ENCODE results near the gene NNAT. TPM values are rescaled to one million over a fixed set of nuclear protein-coding genes. Genes with fewer than 3 reads are reported as not detected.
A peak's percentile ranks its signal among the peaks of the same experiment; 100 is the strongest.
"Not testable (repeated sequence)": the region's sequence is repeated elsewhere in the genome, so short reads cannot be mapped to it uniquely, and the experiment has no call there.

Gene NNAT, protein sequence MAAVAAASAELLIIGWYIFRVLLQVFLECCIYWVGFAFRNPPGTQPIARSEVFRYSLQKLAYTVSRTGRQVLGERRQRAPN
- not detected for total RNA-seq

DNA sequence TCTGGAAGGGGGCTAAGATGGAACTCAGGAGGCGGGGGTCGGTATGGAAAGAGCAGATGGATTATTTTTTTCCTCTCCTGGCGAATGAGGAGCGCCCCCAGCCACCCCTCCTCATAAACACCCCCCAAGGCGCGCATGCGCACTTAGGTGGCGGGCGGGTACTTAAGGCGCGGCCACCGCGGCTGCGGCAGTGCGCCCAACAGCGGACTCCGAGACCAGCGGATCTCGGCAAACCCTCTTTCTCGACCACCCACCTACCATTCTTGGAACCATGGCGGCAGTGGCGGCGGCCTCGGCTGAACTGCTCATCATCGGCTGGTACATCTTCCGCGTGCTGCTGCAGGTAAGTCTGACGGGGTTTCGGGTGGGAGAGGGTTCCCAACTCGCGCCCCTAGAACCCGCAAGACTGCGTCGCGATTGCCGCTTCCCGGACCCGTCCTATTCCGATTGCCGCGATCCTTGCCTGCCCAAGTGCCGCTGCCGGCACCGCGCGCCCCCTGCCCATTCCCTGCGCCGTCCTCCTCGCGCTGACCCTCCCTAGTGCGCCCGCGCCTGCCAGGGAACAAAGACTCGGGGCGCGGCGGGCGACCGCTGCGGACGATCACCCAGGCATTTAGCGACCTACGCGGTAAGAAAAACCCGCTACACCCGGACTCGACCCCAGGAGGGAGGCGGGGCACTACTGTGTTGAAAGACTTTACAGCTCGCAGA, at the start of gene NNAT:
Gene NNAT, plus strand, starts transcription at position 190 of the 711 bp plus-strand sequence. Its CDS starts 82 bp downstream, at position 272.
- peak in 1 of 2 donors; percentile 58 for DNase-seq (ENCODE audit: low spot score in 2 of 2)
- no peaks in the 10 kb centered on the region for H3K27me3 ChIP-seq
- TF ChIP-seq, protein P1, sequence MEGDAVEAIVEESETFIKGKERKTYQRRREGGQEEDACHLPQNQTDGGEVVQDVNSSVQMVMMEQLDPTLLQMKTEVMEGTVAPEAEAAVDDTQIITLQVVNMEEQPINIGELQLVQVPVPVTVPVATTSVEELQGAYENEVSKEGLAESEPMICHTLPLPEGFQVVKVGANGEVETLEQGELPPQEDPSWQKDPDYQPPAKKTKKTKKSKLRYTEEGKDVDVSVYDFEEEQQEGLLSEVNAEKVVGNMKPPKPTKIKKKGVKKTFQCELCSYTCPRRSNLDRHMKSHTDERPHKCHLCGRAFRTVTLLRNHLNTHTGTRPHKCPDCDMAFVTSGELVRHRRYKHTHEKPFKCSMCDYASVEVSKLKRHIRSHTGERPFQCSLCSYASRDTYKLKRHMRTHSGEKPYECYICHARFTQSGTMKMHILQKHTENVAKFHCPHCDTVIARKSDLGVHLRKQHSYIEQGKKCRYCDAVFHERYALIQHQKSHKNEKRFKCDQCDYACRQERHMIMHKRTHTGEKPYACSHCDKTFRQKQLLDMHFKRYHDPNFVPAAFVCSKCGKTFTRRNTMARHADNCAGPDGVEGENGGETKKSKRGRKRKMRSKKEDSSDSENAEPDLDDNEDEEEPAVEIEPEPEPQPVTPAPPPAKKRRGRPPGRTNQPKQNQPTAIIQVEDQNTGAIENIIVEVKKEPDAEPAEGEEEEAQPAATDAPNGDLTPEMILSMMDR (IDR thresholded peaks at IDR 0.05): no peak
- H3K9me3 ChIP-seq: no peaks in the 10 kb centered on the region
- H3K4me3 ChIP-seq: peak within 1 kb of the TSS in 1 of 2 donors; percentile 45
- H3K4me1 ChIP-seq: peaks cover 0 to 6% of the 10 kb centered on the region in 2 donors
- peaks cover 12 to 14% of the 10 kb centered on the region in 2 donors for H3K36me3 ChIP-seq
- H3K27ac ChIP-seq: no peak within 1 kb of the TSS
- intact Hi-C loops (cut with DNase I): no loop called here

DNA sequence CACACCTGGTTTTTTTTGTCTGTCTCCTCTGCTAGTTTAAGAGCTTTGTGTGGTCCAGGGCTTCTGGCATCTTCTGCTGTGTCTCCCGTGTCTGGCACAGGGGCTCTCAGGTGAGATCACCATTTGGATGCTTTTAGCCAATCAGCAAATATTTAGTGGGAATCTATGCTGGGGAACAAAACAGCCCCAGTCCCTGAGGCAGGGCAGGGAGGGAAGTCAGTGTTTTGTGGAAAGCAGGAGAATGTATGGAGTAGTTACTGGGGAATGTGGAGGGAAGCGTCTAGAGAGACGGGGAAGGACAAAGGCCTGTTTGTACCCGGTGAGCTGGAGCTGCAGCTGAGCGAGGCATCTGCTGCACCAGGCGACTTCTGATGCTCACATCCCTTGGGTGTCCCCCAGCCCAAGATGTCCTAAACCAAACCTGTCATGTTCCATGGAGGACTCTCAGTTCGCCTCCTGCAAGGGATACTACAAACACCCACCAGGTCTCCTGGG, 49.3 kb upstream of the NNAT start:
- DNase-seq (ENCODE audit: low spot score in 2 of 2): peak in 1 of 2 donors; percentile 27
- Histone ChIP-seq H3K27me3 (no peaks in the 10 kb centered on the region), H3K36me3 (no peaks in the 10 kb centered on the region), H3K9me3 (no peaks in the 10 kb centered on the region), H3K4me3 (no peak overlapping the region), H3K27ac (no peak overlapping the region), H3K4me1 (no peaks in the 10 kb centered on the region)
- intact Hi-C loops (cut with DNase I): no loop called here
- TF ChIP-seq, protein P1 (IDR thresholded peaks at IDR 0.05): no peak

DNA sequence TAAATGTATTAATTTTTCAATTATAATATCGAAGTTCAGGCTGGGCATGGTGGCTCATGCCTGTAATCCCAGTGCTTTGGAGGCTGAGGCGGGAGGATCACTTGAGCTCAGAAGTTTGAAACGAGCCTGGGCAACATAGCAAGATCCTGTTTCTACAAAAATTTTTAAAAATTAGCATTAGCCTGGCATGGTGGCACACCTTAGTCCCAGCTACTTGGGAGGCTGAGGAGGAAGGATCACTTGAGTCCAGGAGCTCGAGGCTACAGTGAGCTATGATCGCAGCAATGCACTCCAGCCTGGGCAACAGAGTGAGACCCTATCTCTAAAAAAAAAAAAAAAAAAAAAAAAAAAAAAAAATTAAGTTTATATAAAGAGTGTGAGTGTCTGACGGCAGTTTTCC, 48.6 kb upstream of the NNAT start:
- H3K4me3 ChIP-seq; H3K4me1 ChIP-seq; intact Hi-C loops (cut with DNase I); H3K27me3 ChIP-seq; H3K9me3 ChIP-seq; H3K36me3 ChIP-seq; H3K27ac ChIP-seq: not testable (repeated sequence)
- peak in 1 of 2 donors; percentile 1 for DNase-seq (ENCODE audit: low spot score in 2 of 2)

DNA sequence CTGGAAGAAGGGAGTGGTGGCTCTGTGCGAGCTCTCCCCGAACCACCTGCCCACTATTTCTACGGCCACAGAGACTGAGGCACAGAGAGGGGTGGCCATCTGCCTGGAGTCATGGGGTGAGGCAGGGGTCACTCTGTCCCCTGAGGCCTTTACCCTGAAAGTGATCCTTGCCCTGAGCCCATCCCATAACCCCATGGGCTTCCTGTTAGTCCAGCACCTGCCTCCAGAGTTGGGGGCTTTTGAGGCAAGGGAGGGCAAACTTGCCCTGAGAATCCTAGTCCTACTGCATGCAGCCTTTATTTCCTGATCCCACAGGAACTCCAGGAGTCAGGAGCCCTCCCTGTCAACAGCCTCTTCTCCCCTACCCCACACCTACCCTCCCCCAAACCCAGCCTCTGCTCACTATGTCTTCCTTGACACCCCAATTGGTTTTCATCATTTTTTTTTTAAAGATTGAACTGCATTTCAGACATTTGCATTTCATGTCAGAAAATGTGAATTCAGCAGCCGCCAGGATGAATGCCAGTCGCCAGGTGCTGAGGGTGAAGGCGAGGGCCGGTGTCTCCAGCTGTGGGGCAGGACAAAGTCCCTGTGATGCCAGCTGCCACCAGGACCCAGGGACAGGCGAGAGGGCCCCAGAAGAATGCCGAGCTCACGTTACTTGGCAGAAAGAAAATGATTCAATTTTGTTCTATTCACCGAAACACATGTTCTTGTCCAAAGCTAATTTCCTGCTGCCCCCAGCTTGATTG, 47.6 kb upstream of the NNAT start:
- no peaks in the 10 kb centered on the region for H3K27me3 ChIP-seq
- no peaks in the 10 kb centered on the region for H3K9me3 ChIP-seq
- peak in 1 of 2 donors; percentile 38 for DNase-seq (ENCODE audit: low spot score in 2 of 2)
- H3K27ac ChIP-seq: no peak overlapping the region
- H3K4me3 ChIP-seq: no peak overlapping the region
- H3K4me1 ChIP-seq: no peaks in the 10 kb centered on the region
- TF ChIP-seq, protein P1 (IDR thresholded peaks at IDR 0.05): no peak
- H3K36me3 ChIP-seq: no peaks in the 10 kb centered on the region
- intact Hi-C loops (cut with DNase I): no loop called here

DNA sequence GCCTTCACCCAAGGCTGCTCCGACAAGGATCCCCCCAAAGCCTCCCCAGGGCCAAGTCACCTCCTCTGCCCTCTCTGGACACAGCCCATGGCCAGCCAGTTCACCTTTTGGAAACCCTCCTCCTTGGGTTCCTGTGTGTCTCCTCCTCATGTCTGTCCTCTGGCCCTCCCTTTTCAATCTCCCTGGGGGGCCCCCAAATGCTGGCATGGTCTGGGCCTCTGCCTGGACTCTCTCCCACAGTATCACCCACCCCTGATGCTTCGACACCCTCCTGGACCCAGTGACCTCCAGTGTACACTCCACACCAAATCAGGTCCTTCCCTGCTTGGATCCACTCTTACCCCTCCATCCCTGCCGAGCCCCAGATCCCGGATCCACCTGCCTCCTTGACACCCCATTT, 46.7 kb upstream of the NNAT start:
- intact Hi-C loops (cut with DNase I): no loop called here
- TF ChIP-seq, protein P1 (IDR thresholded peaks at IDR 0.05): no peak
- Histone ChIP-seq H3K36me3 (no peaks in the 10 kb centered on the region), H3K9me3 (no peaks in the 10 kb centered on the region), H3K27ac (no peak overlapping the region), H3K27me3 (no peaks in the 10 kb centered on the region), H3K4me3 (no peak overlapping the region), H3K4me1 (no peaks in the 10 kb centered on the region)
- DNase-seq (ENCODE audit: low spot score in 2 of 2): peak in 1 of 2 donors; percentile 16

DNA sequence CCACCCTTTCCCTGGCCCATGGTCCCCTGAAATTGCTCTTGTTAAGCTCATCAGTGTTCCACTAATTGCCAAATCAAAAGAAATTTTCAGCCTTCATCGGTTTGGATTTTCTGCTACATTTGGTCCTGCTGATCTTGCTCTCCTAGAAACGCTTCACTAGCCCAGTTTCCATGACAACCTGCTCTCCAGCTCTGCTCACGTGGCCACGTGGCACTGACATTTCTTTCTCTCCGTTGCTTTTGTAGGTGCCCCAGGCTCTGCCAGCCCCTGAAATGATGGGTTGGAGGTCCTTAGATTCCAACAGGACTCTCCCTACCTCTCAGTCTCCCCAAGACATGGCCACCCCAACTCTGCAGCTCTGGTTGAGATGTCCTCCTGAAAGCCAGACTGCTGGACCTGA, 45.8 kb upstream of the NNAT start:
- no peak for DNase-seq (ENCODE audit: low spot score in 2 of 2)
- Histone ChIP-seq H3K27me3 (no peaks in the 10 kb centered on the region), H3K4me3 (no peak overlapping the region), H3K9me3 (no peaks in the 10 kb centered on the region), H3K27ac (no peak overlapping the region), H3K4me1 (no peaks in the 10 kb centered on the region), H3K36me3 (no peaks in the 10 kb centered on the region)
- intact Hi-C loops (cut with DNase I): no loop called here
- TF ChIP-seq, protein P1 (IDR thresholded peaks at IDR 0.05): no peak
